NCI-H2107 (cell line): ENCODE data around the gene MYORG.

Experiments
- DNase-seq: peaks from one replicate; lab custom pipeline; 2025; lab: John Stamatoyannopoulos, UW

MYORG gene

DNA sequence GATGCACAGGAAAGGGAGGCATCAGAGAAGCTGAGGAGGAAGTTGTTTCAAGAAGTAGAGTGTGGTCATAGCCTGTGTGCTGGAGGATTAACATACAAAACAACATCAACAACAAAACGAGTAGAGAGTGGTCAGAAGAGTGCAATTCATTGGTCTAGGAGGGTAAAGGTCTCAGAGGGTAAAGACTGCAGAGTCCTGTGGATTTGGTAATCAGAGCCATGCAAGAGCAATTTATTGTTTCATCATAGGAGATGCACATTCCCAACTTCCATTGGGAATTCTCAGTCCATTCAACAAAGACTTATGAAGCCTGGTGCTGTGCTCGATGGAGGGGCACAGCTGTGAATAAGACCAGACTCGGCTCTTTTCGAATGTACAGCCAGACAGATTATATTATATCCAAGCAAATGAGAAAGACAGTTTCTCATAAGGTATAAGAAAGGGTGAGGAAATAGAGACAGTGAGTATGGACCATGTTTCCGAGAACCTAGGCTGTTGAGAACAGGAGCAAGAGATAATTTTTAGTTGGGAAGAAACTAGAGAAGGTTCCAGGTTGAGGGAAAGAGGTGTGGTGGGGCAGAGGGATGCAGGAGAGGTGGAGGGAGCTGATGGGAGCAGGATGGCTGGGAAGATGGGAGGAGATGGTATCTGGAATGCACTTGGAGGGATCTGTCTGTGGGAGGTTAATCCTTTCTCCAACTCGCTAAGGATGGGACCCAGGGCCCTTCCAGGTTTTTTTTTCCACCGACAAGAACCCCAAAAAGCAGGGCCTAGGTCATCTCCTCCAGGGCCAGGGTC, 7.9 kb upstream of the MYORG start:
- no peak for DNase-seq

DNA sequence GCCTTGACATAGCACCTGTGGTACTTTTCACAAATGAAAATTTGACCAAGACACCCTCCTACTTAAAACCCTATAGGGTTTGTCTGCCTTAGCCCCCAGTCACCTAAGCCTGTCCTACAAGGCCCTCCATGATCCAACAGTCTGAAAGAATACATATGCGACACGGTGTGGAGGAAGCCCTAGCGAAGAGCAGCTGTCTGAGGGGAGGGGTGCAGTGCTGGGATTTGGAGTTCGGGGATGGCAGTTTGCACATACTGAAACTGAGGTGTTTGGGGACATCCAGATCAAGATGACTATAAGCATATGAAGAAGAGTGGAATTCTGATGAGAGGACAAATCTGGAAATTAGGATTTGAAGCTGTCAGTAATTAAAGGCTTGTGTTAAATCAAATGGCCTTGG, 7.2 kb upstream of the MYORG start:
- no peak for DNase-seq

DNA sequence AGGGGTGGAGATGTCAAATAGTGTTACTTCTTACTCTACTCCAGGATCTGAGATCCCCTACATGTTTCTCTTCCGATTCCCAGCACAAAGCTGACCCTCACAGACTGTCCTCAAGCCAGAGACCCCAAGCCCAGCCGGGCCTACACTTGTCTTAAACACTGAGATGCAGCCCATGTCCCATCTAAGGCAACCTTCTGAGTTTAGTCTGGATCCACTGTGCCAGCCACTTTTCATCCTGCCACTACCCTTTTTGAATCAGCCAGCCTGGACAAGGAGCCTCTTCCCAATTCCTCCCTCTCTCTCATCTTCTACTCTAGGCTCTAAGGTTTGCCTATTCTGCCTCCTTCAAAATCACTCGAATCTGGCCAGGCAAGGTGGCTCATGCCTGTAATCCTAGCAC, 6.2 kb upstream of the MYORG start:
- DNase-seq: no peak

DNA sequence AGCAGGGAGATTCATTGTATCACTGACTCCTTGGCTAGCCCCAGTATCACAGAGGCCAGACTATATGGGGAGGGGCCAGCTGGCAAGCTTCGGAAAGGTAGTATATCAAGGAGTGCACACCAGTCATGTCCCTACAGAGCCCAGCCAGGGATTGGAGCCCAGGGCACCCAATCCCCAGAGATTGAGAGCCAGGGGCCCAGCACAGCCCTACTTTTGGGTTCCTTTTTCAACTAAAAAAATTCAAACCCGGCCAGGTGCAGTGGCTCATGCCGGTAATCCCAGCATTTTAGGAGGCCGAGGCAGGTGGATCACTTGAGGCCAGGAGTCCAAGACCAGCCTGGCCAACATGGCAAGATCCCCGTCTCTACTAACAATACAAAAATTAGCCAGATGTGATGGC, 5.4 kb upstream of the MYORG start:
- DNase-seq: no peak

DNA sequence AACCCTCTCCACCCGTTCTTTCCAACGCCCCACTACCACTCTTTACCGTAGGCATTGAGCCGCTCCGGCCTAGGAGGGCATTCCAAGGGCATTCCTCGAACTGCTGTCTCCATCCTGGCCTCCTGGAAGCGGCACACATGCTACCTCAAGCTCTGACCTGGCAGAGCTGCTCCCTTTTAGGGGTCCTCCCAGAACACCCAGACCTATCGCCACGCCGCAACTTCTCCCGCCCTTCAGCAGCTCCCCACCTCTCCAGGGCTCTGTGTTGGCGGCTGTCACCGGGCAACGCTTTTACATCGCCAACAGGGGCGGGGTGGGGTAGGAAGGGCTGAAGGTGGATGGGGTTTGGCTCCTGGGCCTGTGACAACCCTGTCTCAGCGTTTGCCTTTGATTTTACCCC, 4.6 kb upstream of the MYORG start:
- DNase-seq: no peak

DNA sequence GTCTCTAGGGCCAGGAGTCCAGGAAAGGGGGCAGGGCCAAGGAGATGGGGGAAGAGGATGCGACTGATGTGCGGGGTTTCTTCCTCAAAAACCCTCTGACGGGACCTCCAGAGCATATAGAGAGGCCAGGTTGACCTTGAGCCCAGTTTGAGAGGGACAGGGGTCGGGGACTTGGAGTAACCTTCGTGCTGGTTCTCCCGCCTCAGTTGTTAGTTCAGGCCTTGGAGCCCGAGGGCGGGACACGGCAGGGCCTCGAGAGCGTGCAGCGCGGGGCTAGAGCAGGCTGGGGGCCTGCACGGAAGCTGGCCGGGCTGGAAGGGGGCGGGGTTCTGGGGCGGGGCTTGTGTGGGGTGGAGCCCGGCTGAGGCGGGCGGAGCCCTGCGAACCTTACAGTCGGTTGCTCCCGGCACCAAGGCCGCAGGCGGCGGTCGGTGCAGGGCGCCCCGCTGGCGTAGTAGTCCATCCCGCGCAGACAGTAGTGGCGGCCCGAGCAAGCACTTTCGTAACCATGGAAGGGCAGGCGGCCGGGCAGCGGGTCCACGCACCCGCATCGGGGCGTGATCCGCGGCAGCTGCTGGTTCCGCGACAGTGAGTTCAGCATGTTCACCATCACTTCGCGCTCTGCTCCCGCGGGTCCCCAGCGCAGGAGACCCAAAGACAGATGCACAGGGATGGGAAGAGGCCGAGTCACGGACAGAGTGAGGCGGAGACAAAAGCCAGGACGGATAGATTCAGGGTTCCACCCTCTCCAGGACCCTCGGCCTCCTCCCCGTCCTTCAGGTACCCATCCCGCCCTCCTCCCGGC, 4.0 kb upstream of the MYORG start:
- DNase-seq: peak; percentile 54

DNA sequence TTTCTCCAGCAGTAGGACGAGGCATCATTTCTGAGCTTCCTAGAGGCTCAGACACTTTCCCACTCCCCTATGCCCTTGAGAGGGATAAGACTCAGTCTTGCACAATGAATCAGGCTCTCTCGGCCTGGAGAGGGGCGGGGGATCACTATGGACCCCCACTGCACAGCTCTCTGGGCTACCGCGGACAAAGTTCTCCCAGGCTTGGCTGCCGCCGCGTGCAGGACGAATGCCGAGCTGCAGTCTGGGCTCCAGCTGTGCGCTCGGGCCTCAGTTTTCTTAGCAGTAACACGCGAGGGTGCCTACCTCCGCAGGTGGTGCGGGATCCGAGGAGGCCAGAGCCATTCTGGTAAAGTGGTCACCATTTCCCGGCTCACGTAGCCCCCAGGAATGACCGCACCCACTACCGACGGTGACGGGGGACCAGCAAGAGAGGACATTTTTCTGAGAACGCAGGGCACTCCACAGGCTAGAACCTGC, 3.4 kb upstream of the MYORG start:
- no peak for DNase-seq

DNA sequence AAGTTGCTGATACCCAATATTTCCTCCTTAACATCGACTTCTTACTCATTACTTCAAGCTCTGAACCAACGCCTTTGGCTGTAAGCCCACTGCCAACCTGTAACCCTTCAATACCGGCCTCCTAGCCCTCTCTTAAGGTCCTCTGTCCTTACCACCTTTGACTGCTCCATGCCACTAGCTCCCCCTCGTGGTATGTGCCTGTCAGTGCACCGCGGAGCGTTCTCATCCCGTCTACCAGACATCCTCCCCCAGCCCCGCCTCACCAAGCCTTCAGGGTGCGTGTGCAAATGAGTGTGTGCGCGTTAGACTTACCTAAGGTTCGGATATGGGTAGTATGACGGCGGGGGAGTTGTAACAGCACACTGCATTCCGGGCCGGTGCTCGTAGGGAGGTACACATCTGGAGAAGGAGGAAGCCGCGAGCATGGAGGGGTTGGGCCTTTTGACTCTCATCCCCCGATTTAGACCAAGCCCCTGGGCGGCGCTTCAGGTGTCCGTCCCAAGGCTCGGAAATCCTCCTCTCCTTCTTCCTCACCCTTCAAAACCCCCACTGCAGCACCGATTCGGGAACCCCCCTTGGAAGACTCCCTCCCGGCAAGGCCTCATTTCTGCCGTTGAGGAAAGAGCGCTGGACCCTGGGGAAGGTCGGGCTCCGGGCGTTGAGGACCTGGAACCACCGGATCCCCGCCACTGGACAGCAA, 2.8 kb upstream of the MYORG start:
- peak; percentile 32 for DNase-seq

DNA sequence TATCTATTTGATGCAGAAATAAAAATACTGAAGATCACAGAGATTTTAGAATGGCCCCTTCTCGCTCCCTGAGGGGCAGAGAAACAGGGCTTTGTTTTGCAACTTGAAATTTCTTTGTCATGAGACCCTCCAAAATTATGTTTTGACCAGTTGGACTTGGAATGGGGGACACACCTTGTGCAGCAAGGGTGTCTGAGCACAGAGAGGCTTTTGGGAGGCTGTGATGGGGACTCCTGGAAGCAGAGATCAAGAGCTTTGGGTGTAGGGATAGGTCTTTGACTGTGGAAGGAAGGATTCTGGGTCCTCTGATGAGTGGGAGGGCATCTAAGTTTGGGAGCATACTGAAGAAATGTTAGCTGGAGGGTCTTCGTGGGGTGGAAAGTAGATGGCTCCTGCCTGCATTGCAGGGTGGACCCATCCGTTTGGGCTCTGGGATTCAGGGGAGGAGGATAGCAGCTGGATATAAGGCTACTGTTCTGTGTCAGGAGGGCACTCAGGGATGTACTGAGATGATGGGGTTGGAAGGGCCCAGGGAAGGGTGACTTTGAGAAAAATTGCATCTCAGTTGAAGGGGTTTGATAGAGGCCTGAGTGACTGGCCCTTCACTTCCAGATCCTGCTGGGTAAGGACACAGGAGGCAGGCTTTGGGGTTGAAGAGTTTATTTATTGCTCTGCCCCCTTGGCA, 1.8 kb upstream of the MYORG start:
- no peak for DNase-seq

DNA sequence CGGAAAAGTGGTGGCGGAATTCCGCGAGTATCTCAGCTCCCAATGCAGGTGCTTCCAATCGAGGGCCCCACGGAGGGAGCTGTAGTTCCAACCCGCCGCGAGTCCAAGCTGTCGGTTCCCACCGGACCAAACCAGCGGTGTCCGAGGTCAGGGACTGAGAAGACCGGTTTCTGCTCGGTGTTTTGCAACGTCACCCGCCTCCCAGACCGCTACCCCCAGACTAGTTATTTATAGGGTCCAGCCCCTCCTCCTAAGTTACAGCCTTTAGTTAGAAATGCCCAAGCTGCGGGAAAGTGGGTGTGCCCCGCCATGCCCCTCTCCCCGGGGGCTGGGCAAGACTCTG, 677 bp upstream of the MYORG start:
- DNase-seq: no peak

DNA sequence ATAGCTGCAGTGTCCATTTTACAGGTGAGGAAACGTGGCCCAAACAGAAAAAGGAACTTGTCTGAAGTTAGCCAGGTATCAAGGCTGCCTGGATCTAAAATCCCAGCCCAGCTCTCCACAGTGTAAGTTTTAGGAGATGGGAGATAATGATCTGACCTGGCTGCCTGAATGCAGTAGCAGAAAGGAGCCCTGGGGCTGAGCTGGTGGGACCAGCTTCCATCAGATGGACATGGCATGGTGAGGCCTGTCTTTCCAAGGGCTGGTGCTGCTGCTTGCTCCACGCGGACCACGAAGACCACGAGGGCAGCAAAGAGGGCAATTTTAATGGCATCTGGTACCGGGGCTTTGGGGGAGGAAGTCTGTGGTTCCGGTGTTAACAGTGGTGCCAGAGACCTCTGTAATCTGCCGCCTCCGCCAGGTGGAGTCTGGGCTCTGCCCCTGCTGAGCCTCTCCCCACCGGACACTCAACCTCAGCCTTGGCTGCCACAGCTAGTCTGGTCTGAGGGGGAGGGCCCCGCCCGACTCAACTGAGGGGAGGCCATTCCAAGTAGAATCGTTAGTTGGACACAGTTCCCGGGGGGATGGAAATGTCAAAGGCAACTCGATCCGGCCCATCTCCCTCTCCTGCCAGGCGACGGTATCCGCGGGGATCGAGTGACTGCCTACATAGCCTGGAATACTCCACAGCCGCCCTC, 650 bp downstream of the MYORG start:
- DNase-seq: no peak

DNA sequence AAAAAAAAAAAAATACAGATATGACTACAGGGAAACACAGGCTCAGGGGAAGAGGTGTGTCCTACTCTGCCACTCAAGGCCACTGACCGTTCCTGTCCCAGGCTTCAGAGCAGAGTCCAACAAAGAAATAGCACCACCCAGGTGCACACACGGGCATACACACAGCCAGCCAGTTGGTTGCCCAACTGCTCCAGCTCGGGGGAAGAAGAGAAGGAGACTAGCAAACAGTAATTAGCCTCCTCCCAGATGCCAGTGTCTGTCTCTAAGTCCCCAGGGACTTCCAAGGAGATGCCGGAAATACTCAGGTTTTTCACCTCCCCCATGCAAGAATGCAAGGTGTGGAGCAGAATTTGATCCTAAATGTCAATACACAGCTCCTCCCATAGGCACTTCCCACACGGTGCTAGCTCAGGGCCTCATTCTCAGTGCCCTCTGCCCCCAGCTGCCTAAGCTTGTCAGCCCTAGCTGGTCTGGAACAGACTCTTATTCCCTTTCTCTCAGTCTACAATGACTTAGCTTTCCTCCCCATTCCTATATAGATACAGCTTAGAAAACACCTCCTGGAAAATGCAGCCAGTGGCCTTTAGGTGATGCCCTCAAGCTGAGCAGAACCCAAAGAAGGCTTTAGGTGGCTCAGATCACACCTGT, 1.7 kb downstream of the MYORG start:
- DNase-seq: peak; percentile 34

DNA sequence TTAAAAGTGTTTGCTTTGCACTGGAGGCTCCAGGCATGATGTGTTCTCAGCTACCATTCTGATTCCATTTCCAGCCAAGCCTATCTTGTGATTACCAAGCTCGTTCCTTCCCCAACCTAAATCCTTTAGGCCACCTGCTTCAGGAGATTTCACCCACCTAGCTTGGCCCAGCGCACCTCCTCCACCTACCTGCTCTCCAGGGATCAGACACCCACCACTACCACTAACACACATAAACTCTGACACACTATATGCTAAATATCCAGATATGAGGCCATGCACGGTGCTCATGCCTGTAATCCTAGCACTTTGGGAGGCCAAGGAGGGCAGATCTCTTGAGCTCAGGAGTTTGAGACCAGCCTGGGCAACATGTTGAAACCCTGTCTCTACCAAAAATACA, 2.4 kb downstream of the MYORG start:
- no peak for DNase-seq

DNA sequence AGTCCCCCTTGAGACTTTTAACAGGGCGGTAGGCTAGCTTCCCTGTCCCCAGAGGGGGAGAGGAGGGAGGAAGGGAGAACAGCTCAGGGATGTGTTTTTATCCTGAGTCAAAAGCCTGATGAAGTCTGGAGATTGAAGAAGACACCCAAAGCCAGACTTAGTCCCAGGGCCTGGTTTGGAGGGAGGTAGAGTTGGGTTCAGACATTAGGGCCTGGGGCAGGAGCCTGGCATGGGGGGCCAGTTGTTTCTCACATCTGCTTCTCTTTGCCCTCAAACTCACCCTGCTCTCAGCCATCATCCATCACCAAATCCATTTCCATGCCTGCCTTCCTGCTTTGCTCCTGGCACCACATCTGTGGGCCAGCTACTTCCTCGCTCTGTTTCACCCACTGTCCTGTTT, 2.9 kb downstream of the MYORG start:
- no peak for DNase-seq

DNA sequence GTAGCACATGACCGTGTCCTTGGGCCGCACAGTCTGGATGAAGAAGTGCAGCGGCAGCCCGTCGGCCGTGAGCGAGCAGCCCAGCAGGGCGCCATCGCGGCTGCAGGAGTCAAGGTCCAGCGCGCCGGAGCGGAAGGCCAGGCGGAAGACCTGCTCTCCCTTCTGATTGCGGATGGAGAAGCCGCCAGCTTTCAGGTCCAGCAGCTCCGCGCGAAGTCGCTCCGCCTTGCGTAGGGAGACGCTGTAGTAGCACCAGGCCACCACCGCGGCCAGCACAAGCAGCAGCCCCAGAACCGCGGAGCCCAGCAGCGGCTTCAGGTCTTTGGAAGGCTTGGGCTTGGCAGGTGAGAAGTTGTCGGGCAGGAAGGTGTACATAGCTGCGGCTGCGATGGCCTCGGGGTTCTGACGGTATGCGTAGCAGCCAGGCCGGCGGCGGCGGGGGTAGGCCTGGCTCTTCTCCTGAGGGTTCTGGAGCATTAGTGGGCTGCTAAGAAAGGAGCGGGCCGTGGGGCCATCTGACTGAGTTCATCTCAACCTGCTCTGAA, 4.2 kb downstream of the MYORG start:
- DNase-seq: no peak

DNA sequence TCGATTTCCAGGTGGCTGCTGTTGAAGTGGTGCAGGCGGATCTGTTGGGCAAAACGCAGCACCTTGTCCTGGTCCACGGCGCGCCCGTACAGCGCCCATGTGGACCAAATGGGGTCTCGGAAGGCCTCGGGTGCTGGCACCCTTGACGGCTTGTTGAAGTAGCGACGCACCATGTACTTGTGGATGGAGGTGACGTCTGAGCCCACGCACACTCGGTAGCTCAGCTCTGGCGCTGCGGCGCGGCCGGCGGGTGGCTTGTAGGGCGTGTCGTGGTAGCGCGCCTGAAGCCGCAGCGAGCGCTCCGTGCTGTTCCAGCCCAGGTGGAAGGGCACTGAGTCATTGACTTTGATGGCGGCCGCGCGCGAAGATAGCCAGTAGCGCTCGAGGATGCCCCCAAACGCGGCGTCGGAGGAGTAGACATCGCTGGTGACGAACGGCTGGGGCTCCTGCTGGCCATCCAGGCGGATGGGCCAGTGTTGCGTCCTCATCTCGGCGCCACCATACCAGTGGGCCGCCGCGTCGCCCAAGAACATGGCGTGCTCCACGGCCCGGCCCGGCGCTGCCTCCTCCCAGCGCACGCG, 4.7 kb downstream of the MYORG start:
- no peak for DNase-seq

DNA sequence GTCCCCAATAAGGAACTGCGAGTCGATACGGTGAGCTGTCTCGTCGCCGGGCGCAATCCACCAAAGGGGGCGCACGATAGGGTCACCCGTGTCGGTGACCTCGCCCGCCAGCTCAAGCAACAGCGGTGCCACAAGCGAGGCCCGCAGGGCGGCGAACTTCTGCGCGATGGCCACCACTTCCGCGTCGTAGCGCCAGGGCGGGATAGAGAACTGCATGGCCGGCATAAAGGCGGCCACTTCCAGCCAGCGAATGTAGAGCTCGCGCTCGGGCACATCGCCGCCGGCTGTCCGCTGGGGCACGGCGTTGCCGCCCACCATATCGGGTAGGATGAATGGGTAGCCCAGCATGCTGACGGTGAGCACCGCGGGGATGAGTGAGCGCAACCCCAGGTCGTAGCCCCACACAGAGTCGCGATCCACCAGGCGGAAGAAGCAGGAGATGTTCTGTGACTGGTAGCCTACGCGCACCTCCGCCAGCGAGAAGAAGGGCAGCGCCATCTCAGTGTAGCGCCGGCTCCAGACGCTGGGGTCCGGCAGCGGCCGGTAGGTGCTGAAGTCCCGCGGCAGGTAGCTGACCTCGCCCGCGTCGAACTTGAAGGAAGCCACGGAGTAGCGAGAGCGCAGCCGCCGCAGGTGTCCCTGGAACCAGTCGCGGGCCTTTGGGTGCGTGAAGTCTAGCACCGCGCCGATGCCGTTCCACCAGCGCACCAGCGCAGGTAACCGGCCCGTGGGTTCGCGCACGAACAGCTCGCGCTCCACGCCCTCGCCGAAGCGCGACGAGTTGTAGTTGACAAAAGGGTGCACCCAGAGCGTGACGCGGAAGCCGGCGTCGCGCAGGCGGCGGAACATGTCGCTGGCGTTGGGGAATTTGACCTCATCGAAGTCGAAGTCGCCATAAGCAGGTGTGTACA, 5.5 kb downstream of the MYORG start:
- DNase-seq: no peak

DNA sequence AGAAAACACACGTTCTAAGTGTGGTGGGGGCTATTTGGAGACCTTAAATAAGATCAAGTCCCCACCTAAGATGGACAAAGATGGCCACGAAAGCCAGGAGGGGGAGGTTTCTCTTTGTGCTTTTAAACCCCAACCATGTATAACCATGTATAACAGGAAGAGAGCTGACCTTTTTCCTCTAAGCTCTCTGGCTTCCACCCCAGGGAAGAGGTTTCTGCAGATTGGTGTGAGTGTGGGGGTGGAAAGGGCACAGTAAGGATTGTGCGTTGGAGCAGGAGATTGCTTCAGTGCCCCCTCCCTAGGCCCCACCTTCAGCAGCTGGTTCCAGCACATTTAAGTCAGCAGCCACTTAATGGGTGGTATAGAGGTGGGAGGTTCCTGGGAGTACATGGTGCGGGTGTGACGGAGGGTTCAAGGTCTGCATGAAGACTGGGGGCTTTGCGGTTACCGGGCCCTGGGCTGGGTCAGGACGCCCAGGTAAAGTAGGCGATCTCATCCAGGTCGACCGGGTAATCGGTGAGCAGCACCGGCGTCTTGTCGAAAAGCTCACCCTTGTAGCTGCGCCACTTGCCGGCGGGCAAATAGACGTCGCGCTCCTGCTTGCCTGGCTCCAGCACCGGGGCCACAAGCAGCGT, 6.2 kb downstream of the MYORG start:
- DNase-seq: no peak

DNA sequence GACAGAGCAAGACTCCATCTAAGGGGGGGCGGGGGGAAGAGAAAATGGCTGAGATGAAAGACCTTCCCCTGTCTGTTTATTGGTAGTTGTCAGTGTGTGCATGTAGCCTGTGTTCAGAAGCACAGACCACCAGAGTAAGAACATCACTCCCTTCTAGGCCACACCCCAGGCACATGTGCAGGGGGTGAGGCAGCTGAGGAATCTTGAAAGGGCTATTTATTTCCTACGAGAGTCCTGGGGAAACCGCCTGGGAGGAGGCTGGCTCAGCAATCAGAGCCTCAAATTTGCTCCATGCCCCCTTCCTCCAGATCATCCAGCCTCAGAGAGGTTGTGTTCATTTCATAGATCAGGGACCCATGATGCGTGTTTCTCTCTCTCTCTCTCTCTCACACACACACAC, 7.1 kb downstream of the MYORG start:
- DNase-seq: no peak
